Gastrocnemius medialis (tissue), 4 donors: ENCODE measurements around the gene ABHD17A.

ENCODE experiments used
- POLR2A ChIP-seq, 2 donors: fragments of 450-650 bp; IDR thresholded peaks; one replicate each; pipeline ENCODE4 v1.6.1; 2017; ENCODE audit warnings: antibody characterized with exemption in 2 of 2, mild to moderate bottlenecking in 2 of 2, moderate library complexity in 2 of 2
- TF ChIP-seq, protein P1 (sequence below), 5 experiments: fragments of 450-650 bp in 3 of 5; fragments of 200-600 bp in 2 of 5; sonication (generic) in 2 of 5; IDR thresholded peaks in 4 of 5; conservative IDR thresholded peaks in 1 of 5; 1 replicate in 4 of 5; 2 replicates in 1 of 5; pipeline ENCODE4 v1.5.1; 2016 to 2019; ENCODE audit warnings: antibody characterized with exemption in 5 of 5, mild to moderate bottlenecking in 3 of 5, moderate library complexity in 3 of 5

DNA sequence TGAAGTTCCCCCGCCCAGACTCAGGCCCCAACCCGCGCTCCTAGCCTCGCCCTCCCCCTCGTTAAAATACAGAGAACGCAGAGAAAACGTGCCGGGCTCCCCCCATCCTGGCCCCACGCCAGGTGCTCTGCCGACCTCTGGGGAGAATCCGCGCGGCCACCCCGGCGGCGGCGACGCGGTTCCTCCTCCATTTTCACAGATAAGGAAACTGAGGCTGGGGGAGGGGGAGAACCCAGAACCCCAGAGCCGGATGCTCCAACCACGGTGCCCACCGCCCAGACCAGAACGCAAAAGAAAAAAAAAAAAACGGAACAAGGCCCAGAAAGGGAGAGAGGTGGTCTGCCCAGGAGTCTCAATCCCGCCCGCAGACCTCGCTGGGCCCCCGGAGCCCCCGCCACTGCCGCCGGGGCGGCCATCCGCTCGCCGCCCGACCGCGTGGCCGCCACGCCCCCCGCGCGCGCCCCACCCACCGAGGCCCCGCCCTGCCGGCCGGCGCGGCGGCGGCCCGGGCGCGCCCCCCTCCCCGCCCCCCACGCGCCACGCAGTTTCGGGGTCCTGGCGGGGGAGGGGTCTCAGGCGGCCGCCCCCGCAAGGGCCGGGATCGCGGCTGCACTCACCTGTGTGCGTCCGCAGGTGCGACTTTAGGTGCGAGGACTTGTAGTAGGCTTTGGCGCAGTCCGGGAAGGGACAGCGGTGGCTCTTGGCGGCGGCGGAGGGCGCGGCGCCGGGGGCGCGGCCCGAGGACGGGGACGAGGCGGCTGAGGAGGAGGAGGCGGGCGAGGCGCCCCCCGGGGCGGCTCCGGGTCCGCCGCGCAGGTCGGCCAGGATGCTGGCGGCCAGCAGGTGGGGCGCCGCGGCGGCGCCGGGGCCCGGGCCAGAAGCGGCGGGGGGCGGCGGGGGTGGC is 22.6 kb downstream of the ABHD17A start:
- TF ChIP-seq, protein P1, sequence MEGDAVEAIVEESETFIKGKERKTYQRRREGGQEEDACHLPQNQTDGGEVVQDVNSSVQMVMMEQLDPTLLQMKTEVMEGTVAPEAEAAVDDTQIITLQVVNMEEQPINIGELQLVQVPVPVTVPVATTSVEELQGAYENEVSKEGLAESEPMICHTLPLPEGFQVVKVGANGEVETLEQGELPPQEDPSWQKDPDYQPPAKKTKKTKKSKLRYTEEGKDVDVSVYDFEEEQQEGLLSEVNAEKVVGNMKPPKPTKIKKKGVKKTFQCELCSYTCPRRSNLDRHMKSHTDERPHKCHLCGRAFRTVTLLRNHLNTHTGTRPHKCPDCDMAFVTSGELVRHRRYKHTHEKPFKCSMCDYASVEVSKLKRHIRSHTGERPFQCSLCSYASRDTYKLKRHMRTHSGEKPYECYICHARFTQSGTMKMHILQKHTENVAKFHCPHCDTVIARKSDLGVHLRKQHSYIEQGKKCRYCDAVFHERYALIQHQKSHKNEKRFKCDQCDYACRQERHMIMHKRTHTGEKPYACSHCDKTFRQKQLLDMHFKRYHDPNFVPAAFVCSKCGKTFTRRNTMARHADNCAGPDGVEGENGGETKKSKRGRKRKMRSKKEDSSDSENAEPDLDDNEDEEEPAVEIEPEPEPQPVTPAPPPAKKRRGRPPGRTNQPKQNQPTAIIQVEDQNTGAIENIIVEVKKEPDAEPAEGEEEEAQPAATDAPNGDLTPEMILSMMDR (IDR thresholded peaks at IDR 0.05 in 4 of 5, conservative IDR thresholded peaks at IDR 0.05 in 1 of 5): no peak
- no peak for TF ChIP-seq POLR2A (IDR thresholded peaks at IDR 0.05)
